GM19099 (cell line): ENCODE results near the gene DHRS3.

Experiments
- POLR2A ChIP-seq: IDR thresholded peaks from 3 replicates; pipeline ENCODE4 v1.6.1; 2011; ENCODE audit warnings: low read depth; ENCODE audit not compliant: insufficient read length; ENCODE audit errors: extremely low read depth

The DHRS3 gene

GRCh38 chr1:12610941-12611340 is 7.1 kb downstream of the DHRS3 start:
- no peak for TF ChIP-seq POLR2A

DNA sequence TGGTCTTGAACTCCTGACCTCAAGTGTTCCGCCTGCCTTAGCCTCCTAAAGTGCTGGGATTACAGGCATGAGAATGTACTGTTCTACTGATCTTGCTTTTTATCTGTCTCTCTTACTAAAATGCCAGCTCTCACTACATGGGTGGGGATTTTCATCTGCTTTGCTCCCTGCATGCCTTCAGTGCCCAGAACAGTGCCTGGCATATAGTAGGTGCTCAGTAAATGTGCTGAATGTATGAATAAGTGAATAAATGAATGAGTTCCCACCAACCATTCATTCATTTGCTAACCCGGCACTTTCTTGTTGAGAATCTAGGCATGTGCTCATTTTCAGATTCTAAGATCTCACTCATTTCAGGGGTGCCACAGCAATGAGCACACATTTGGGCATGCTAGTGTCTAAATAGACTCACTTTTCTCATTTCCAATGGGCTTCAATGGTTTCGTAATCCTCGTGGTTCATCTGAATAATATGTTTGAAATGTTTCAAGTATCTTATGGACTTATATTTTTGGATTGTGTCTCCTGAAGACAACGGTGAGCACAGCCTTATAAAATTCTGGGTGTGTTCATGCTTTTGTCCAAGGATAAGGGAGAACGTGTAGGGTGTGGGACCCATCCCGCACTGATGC is 7.6 kb downstream of the DHRS3 start:
- no peak for TF ChIP-seq POLR2A

GRCh38 chr1:12609469-12610003 is 8.5 kb downstream of the DHRS3 start:
- no peak for TF ChIP-seq POLR2A

GRCh38 chr1:12608311-12608957 is 9.6 kb downstream of the DHRS3 start:
- TF ChIP-seq POLR2A = no peak

GRCh38 chr1:12607263-12607662 is 10.7 kb downstream of the DHRS3 start:
- no peak for TF ChIP-seq POLR2A

DNA sequence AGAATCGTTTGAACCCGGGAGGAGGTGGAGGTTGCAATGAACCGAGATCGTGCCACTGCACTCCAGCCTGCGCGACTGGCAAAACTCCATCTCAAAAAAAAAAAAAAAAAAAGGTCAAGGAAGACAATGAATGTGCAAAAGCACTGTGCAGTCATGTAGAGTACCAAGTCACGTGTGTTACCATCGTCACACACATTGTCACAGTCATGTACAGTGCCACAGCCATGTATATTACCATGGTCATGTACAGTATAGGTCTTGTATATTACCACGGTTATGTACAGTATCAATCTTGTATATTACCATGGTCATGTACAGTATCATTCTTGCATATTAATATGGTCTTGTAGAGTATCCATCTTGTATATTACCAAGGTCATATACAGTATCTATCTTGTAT is 13.0 kb downstream of the DHRS3 start:
- TF ChIP-seq POLR2A = no peak

DNA sequence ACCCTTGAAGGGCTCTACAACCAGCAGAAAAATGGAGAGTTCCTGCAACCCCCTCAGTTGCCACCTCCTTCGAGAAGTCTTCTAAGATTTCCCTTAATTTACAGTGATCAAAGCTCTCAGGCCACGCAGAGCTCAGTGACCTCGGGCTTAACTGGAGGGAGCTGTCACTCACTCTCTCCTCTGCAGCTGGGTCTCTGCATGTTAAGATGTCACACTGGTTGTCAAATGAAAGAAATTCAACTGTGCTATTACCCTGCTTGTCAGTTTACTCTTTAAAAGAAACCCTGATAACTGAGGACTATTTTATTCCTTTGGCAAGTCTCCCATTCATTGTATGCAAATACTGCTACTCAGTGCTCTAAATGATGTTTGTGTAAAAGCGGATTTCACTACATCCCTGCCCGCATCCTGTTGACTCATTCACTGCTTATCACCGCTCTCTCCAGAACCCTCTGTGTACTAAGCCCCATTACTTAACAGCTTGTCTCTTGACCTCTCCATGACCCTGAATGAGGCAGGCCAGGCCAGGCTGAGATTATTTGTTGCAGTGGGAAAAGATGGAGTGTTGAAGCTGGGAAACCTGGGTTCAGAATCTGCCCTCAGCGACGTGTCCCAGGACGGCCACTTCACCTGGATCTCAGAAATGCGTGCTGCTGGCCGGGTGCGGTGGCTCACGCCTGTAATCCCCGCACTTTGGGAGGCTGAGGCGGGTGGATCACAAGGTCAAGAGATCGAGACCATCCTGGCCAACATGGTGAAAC is 13.7 kb downstream of the DHRS3 start:
- TF ChIP-seq POLR2A = no peak

GRCh38 chr1:12603224-12603623 is 14.8 kb downstream of the DHRS3 start:
- TF ChIP-seq POLR2A = no peak

DNA sequence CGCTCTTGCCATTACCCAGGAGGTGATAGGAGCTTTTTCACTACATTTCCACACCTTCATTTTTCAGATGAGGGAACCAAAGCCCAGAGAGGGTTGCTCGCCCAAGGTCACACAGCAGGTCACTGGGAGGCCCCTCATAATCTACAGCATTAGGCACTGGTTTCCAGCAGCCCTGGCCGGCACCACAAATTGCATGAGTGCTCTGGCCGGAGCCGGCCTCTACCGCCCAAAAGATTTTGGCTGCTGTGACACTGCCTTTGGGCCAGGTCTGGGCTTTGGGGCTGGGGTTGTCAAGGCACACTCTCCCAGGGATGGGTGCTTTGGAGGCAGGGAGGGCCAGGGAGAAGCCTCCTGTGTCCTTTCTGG is 15.4 kb downstream of the DHRS3 start:
- no peak for TF ChIP-seq POLR2A

- no peak for TF ChIP-seq POLR2A
These were observed 16.0 kb downstream of the DHRS3 start for GRCh38 chr1:12601700-12602658.

DNA sequence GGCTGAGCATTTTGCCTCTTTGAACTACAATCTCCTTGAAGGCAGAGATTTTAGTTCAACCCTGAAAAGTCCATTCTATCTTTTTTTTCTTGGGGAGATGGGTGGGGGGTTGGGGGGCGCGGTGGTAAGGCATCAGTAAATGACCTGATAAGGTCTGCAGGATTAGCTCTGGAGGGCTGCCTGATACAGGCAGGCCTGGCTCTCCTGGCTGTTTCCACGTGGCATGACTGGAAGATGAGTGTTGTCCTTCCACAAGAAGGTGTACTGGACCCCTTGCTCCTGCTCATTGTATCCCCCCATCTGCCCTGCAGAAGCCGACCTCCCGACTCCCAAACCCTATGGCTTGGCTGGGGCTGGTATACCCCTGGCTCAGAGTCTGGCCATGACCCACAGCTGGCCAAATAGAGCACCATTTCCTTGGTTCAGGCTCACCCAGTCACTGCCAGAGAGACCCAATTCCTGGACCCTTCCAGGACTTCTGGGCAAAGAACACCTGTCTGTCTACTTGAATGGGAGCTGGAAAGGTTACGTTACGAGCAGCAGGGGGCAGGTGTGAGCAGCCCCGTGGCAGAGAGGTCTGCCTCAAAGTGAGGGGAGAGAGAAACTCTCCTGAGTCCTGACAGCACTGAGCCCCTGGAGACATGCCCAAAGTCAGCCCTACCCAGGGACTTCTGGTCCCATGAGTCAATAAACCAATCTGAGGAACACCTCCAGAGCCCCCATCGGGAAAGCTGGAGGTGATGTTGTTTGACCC is 17.0 kb downstream of the DHRS3 start:
- TF ChIP-seq POLR2A = no peak

DNA sequence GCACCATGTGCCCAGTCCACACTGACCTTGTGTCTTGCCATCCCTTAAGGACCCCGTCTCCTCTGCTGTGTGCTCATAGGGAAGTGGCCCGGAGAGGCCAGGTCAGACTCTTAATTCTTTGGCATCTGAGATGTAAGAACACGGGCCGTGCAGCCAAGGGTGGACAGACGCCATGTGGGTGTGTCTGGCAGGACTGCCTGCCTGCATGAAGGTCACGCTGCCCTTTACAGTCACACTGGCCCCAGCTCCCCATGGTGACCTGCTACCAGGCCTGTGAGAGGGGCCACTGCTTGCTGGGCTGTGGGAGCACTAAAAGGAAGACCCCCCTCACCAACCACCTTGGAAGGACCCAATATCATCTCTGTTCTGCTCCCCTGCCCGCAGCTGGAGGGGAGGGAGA is 17.7 kb downstream of the DHRS3 start:
- TF ChIP-seq POLR2A = no peak

- no peak for TF ChIP-seq POLR2A
These were observed 18.4 kb downstream of the DHRS3 start for GRCh38 chr1:12599657-12600056.

DNA sequence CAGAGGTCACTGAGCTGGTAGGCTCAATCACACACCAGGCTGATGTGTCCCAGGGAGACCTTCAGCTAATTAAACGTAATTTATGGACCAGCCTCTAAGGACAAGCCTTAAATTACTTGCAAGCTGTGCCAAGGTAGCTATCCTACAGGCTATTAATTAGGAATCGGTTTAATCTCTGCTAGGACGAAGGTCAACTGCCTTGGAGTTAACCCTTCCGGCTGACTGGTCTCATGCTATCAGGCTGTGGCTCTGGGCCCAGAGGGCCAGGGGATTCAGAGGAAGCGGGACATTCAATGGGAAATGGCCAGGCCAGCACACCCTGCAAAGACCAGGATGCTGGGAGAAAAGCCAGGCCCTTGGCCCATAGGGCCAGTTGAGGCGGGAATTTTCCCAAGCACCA is 19.0 kb downstream of the DHRS3 start:
- no peak for TF ChIP-seq POLR2A
